CD14-positive monocyte (primary cell): ENCODE results near the gene CYP20A1. TPM values are rescaled to one million over a fixed set of nuclear protein-coding genes. Genes with fewer than 3 reads are reported as not detected.
"Not testable (repeated sequence)": the region's sequence is repeated elsewhere in the genome, so short reads cannot be mapped to it uniquely, and the experiment has no call there.

Source experiments
- DNase-seq, 3 donors: peaks; one replicate each; pipeline ENCODE4 v3.0.0-alpha.2; 2011 to 2022
- H2AFZ ChIP-seq: 2 replicates; pipeline ENCODE4 v1.6.0; 2012; ENCODE audit warnings: mild to moderate bottlenecking, low read depth, low read length, inconsistent platforms; ENCODE audit not compliant: insufficient read depth, poor library complexity, severe bottlenecking
- H3K27ac ChIP-seq, 2 donors: 1 replicate in 1 of 2; 2 replicates in 1 of 2; pipeline ENCODE4 v1.5.1; 2012 to 2013; ENCODE audit warnings: low read length in 2 of 2, control low read depth in 1 of 2, inconsistent platforms in 1 of 2, low read depth in 1 of 2, mild to moderate bottlenecking in 1 of 2
- H3K27me3 ChIP-seq, 2 donors: one replicate each; pipeline versions ENCODE4 v1.6.0 to v1.6.1; 2011 to 2013; ENCODE audit warnings: low read length in 2 of 2; ENCODE audit not compliant: control insufficient read depth in 2 of 2, insufficient read depth in 2 of 2
- H3K36me3 ChIP-seq, 2 donors: replicated peaks in 1 of 2; 1 replicate in 1 of 2; 2 replicates in 1 of 2; pipeline versions ENCODE4 v1.5.1 to v1.6.1; 2012 to 2013; ENCODE audit warnings: low read length in 2 of 2, control low read depth in 1 of 2, inconsistent platforms in 1 of 2, mild to moderate bottlenecking in 1 of 2; ENCODE audit not compliant: insufficient read depth in 2 of 2, control insufficient read depth in 1 of 2
- H3K4me1 ChIP-seq, 2 donors: 1 replicate in 1 of 2; 2 replicates in 1 of 2; pipeline versions ENCODE4 v1.5.1 to v1.6.1; 2012 to 2013; ENCODE audit warnings: low read length in 2 of 2, control low read depth in 1 of 2, inconsistent platforms in 1 of 2, mild to moderate bottlenecking in 1 of 2, moderate library complexity in 1 of 2; ENCODE audit not compliant: insufficient read depth in 2 of 2, control insufficient read depth in 1 of 2
- H3K4me2 ChIP-seq: replicated peaks from 2 replicates; pipeline ENCODE3; 2012; ENCODE audit warnings: low read length, moderate library complexity, mild to moderate bottlenecking; ENCODE audit not compliant: poor library complexity, severe bottlenecking; ENCODE audit errors: extremely low read depth
- H3K4me3 ChIP-seq, 3 experiments: fragments of 200-600 bp in 1 of 3; sonication (generic) in 1 of 3; replicated peaks in 1 of 3; 1 replicate in 2 of 3; 2 replicates in 1 of 3; pipeline ENCODE4 v1.5.1; 2011 to 2013; ENCODE audit warnings: low read length in 3 of 3, mild to moderate bottlenecking in 3 of 3, control low read depth in 2 of 3, low read depth in 2 of 3, inconsistent platforms in 1 of 3, moderate library complexity in 1 of 3
- H3K79me2 ChIP-seq: 2 replicates; pipeline ENCODE4 v1.6.0; 2012; ENCODE audit warnings: mild to moderate bottlenecking, control low read depth, inconsistent platforms, low read length, moderate library complexity; ENCODE audit not compliant: insufficient read depth
- H3K9ac ChIP-seq: 2 replicates; pipeline ENCODE4 v1.6.0; 2017; ENCODE audit warnings: low read length, mild to moderate bottlenecking; ENCODE audit not compliant: insufficient read depth, poor library complexity, severe bottlenecking
- H3K9me3 ChIP-seq, 2 donors: replicated peaks in 1 of 2; 1 replicate in 1 of 2; 2 replicates in 1 of 2; pipeline versions ENCODE4 v1.5.1 to v1.6.1; 2012 to 2013; ENCODE audit warnings: low read length in 2 of 2, control low read depth in 1 of 2; ENCODE audit not compliant: control insufficient read depth in 1 of 2, insufficient read depth in 1 of 2
- H4K20me1 ChIP-seq: 2 replicates; pipeline ENCODE4 v1.6.0; 2012; ENCODE audit warnings: mild to moderate bottlenecking, low read length, control low read depth, moderate library complexity; ENCODE audit not compliant: insufficient read depth
- H3K27ac Mint-ChIP-seq, 7 donors: one replicate each; pipeline ENCODE4 v1.8.0; 2020; ENCODE audit warnings: mild to moderate bottlenecking in 7 of 7, mixed read lengths in 7 of 7, moderate library complexity in 6 of 7, inconsistent platforms in 2 of 7
- H3K27me3 Mint-ChIP-seq, 3 donors: one replicate each; pipeline ENCODE4 v1.8.0; 2021 to 2022; ENCODE audit warnings: low read depth in 3 of 3, mild to moderate bottlenecking in 3 of 3, mixed read lengths in 3 of 3, moderate library complexity in 3 of 3, inconsistent platforms in 1 of 3
- H3K36me3 Mint-ChIP-seq, 2 donors: one replicate each; pipeline ENCODE4 v1.8.0; 2020; ENCODE audit warnings: mixed read lengths in 2 of 2, inconsistent platforms in 1 of 2, mild to moderate bottlenecking in 1 of 2
- H3K4me1 Mint-ChIP-seq: one replicate; pipeline ENCODE4 v1.8.0; 2020; ENCODE audit warnings: mild to moderate bottlenecking, mixed read lengths
- H3K4me3 Mint-ChIP-seq, 2 donors: one replicate each; pipeline ENCODE4 v1.8.0; 2020; ENCODE audit warnings: mild to moderate bottlenecking in 2 of 2, mixed read lengths in 2 of 2, moderate library complexity in 1 of 2
- H3K9me3 Mint-ChIP-seq, 7 donors: one replicate each; pipeline ENCODE4 v1.8.0; 2020 to 2022; ENCODE audit warnings: mixed read lengths in 7 of 7, mild to moderate bottlenecking in 6 of 7, moderate library complexity in 6 of 7, inconsistent platforms in 2 of 7
- WGBS: methylation state at CpG from one replicate; pipeline ENCODE4 v1.1.5; 2013; ENCODE audit warnings: missing lambda C conversion rate; ENCODE audit not compliant: insufficient coverage; 5-methylcytosine and 5-hydroxymethylcytosine counted together
- intact Hi-C, 2 donors: fragments of 100-400 bp; cut with micrococcal nuclease; formaldehyde crosslinking; loops; one replicate each; pipeline versions ENCODE4 v1.15.0 to v1.15.1; 2023
- polyA plus RNA-seq, 3 donors: library from polyadenylated mRNA; depleted of rRNA in 1 of 3; unstranded in 2 of 3; stranded (reverse) in 1 of 3; fragments of 300-500 nt in 2 of 3; fragments of >200 nt in 1 of 3; fragmentation: Illumina TruSeq in 2 of 3; gene quantifications; 1 replicate in 2 of 3; 2 replicates in 1 of 3; pipeline ENCODE4 v1.2.3, GENCODE V29; 2012 to 2021
- TF ChIP-seq, protein P1 (sequence below): fragments of 200-600 bp; IDR thresholded peaks from one replicate; pipeline ENCODE4 v1.8.0; 2022; ENCODE audit warnings: antibody characterized with exemption, mild to moderate bottlenecking

CYP20A1 gene
- polyA plus RNA-seq, 3 donors = 13.3 to 17.6 (median 15.4) TPM

DNA sequence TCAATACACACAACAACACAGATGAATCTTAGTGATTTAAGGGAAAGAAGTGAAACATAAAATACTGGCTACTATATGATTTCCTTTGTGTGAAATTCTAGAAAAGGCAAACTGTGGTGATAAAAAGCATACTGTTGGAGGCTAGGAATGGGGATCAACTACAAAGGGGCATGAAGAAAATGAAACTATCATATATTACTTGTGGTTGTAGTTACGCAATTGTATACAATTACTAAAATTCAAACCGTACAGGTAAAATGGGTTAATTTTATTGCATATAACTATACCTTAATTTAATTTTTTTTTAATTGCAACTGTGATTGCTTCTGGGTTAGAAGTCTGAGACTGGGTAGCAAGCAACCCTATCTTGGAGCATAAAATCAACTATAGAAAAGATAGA, 47.7 kb downstream of the CYP20A1 start:
- TF ChIP-seq, protein P1, sequence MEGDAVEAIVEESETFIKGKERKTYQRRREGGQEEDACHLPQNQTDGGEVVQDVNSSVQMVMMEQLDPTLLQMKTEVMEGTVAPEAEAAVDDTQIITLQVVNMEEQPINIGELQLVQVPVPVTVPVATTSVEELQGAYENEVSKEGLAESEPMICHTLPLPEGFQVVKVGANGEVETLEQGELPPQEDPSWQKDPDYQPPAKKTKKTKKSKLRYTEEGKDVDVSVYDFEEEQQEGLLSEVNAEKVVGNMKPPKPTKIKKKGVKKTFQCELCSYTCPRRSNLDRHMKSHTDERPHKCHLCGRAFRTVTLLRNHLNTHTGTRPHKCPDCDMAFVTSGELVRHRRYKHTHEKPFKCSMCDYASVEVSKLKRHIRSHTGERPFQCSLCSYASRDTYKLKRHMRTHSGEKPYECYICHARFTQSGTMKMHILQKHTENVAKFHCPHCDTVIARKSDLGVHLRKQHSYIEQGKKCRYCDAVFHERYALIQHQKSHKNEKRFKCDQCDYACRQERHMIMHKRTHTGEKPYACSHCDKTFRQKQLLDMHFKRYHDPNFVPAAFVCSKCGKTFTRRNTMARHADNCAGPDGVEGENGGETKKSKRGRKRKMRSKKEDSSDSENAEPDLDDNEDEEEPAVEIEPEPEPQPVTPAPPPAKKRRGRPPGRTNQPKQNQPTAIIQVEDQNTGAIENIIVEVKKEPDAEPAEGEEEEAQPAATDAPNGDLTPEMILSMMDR = no peak
- H3K27me3 Mint-ChIP-seq = no peaks in the 10 kb centered on the region
- no peak overlapping the region for H3K9ac ChIP-seq
- intact Hi-C loops = no loop called here
- H3K4me3 Mint-ChIP-seq = no peak overlapping the region
- no peaks in the 10 kb centered on the region for H3K9me3 Mint-ChIP-seq
- no peak for DNase-seq
- no peaks in the 10 kb centered on the region for H3K4me1 Mint-ChIP-seq
- no peak overlapping the region for H3K27ac ChIP-seq
- H3K79me2 ChIP-seq = no peaks in the 10 kb centered on the region
- no CpG with 5 or more reads among the region's 2 CpGs for WGBS
- no peaks in the 10 kb centered on the region for H4K20me1 ChIP-seq
- H3K4me1 ChIP-seq = no peaks in the 10 kb centered on the region
- H3K9me3 ChIP-seq = no peaks in the 10 kb centered on the region
- H2AFZ ChIP-seq = no peak overlapping the region
- peaks cover 47 to 67% of the 10 kb centered on the region in 2 donors for H3K36me3 Mint-ChIP-seq
- H3K27me3 ChIP-seq = no peaks in the 10 kb centered on the region
- no peak overlapping the region for H3K27ac Mint-ChIP-seq
- peaks cover 64 to 86% of the 10 kb centered on the region in 2 donors for H3K36me3 ChIP-seq
- no peak overlapping the region for H3K4me3 ChIP-seq
- no peak overlapping the region for H3K4me2 ChIP-seq

DNA sequence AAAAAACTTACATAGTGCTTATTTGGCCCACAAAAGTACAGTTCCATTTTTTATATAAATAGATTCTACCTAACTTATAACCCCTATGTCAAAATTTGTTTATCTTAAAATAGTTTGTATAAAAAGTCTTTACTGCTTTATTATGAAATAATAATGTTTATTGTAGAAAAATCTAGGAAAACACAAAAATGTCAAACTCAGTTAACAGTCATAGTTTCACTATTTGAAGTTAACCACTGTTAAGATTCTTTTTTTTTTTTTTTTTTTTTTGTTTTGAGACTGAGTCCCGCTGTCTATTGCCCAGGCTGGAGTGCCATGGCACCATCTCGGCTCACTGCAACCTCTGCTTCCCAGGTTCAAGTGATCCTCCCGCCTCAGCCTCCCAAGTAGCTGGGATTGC, 62.8 kb downstream of the CYP20A1 start:
- intact Hi-C loops = no loop called here
- no CpG with 5 or more reads among the region's 3 CpGs for WGBS
- H3K9me3 ChIP-seq = peaks cover 0 to 3% of the 10 kb centered on the region in 2 donors
- no peak overlapping the region for H3K4me3 Mint-ChIP-seq
- H3K27ac Mint-ChIP-seq = no peak overlapping the region
- H3K79me2 ChIP-seq = no peaks in the 10 kb centered on the region
- H4K20me1 ChIP-seq = no peaks in the 10 kb centered on the region
- H3K36me3 Mint-ChIP-seq = peaks cover 27 to 58% of the 10 kb centered on the region in 2 donors
- H3K27ac ChIP-seq = no peak overlapping the region
- H3K27me3 ChIP-seq = no peaks in the 10 kb centered on the region
- H3K4me1 ChIP-seq = no peaks in the 10 kb centered on the region
- peaks cover 0 to 4% (median 0%) of the 10 kb centered on the region in 7 donors for H3K9me3 Mint-ChIP-seq
- no peak overlapping the region for H2AFZ ChIP-seq
- no peaks in the 10 kb centered on the region for H3K27me3 Mint-ChIP-seq
- H3K4me2 ChIP-seq = no peak overlapping the region
- H3K4me1 Mint-ChIP-seq = no peaks in the 10 kb centered on the region
- TF ChIP-seq, protein P1 = no peak
- peaks cover 6 to 31% of the 10 kb centered on the region in 2 donors for H3K36me3 ChIP-seq
- H3K9ac ChIP-seq = no peak overlapping the region
- no peak overlapping the region for H3K4me3 ChIP-seq
- no peak for DNase-seq

DNA sequence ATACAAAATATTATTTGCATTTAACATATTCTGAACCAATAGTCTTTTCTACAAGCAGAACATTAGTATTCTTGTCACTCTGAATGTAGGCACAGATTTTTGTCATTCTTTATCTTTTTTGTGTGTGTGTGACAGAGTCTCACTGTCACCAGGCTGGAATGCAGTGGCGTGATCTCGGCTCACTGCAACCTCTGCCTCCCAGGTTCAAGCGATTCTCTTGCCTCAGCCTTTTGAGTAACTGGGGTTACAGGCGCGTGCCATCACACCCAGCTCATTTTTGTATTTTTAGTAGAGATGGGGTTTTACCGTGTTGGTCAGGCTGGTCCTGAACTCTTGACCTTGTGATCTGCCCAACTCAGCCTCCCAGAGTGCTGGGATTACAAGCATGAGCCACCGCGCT, 63.8 kb downstream of the CYP20A1 start:
- H3K27ac ChIP-seq, H3K79me2 ChIP-seq, H4K20me1 ChIP-seq, H3K4me3 Mint-ChIP-seq, H2AFZ ChIP-seq, H3K4me1 ChIP-seq, H3K4me3 ChIP-seq, H3K27me3 ChIP-seq, H3K9me3 ChIP-seq, intact Hi-C loops, H3K9ac ChIP-seq, DNase-seq, H3K4me2 ChIP-seq, H3K27me3 Mint-ChIP-seq, H3K27ac Mint-ChIP-seq, H3K4me1 Mint-ChIP-seq: not testable (repeated sequence)
- H3K36me3 ChIP-seq = peaks cover 6 to 30% of the 10 kb centered on the region in 2 donors
- Mint-ChIP-seq H3K36me3 (peaks cover 31 to 58% of the 10 kb centered on the region in 2 donors), H3K9me3 (peaks cover 3 to 11% (median 7%) of the 10 kb centered on the region in 7 donors)
- WGBS = no CpG with 5 or more reads among the region's 8 CpGs
